GM19452 (cell line): ENCODE results near the gene TBC1D22A.
"Not testable (repeated sequence)": the region's sequence is repeated elsewhere in the genome, so short reads cannot be mapped to it uniquely, and the experiment has no call there.

Experiments used
- ATAC-seq: cut with Tn5 transposase; IDR thresholded peaks from one replicate; pipeline ENCODE4 v1.9.1; 2021; ENCODE audit not compliant: unreplicated experiment

TBC1D22A gene

GRCh38 chr22:47170511-47171440 is 408.3 kb downstream of the TBC1D22A start:
- ATAC-seq: not testable (repeated sequence)

GRCh38 chr22:47171441-47172221 is 409.2 kb downstream of the TBC1D22A start:
- ATAC-seq: no peak

- no peak for ATAC-seq
Observed at GRCh38 chr22:47172771-47173534, 410.5 kb downstream of the TBC1D22A start.

- no peak for ATAC-seq
Observed at GRCh38 chr22:47173535-47174021, 411.1 kb downstream of the TBC1D22A start.

- ATAC-seq: no peak
Observed at GRCh38 chr22:47174096-47174495, 411.6 kb downstream of the TBC1D22A start.

GRCh38 chr22:47174671-47175112 is 412.2 kb downstream of the TBC1D22A start:
- ATAC-seq: no peak

GRCh38 chr22:47175151-47176025 is 412.9 kb downstream of the TBC1D22A start:
- no peak for ATAC-seq

- ATAC-seq: no peak
Observed at GRCh38 chr22:47176026-47176389, 413.6 kb downstream of the TBC1D22A start.

GRCh38 chr22:47176573-47177333 is 414.3 kb downstream of the TBC1D22A start:
- ATAC-seq: no peak

- no peak for ATAC-seq
Observed at GRCh38 chr22:47177334-47177815, 414.9 kb downstream of the TBC1D22A start.

GRCh38 chr22:47178339-47178738 is 415.9 kb downstream of the TBC1D22A start:
- ATAC-seq: no peak

GRCh38 chr22:47180796-47181195 is 418.3 kb downstream of the TBC1D22A start:
- no peak for ATAC-seq

- no peak for ATAC-seq
Observed at GRCh38 chr22:47187176-47187957, 424.9 kb downstream of the TBC1D22A start.

- no peak for ATAC-seq
Observed at GRCh38 chr22:47188261-47189055, 426.0 kb downstream of the TBC1D22A start.

- no peak for ATAC-seq
Observed at GRCh38 chr22:47189056-47189916, 426.8 kb downstream of the TBC1D22A start.

GRCh38 chr22:47190276-47190956 is 428.0 kb downstream of the TBC1D22A start:
- ATAC-seq: no peak
